Activated CD4-positive, alpha-beta memory T cell treated with anti-CD3 and anti-CD28 coated beads, Interleukin-2, amount 10 ng/mL, durations not matched to agents 7 days and 5 days (primary cell): ENCODE data around the gene ZNF431. TPM values are rescaled to one million over a fixed set of nuclear protein-coding genes. Genes with fewer than 3 reads are reported as not detected.
"Not testable (repeated sequence)": the region's sequence is repeated elsewhere in the genome, so short reads cannot be mapped to it uniquely, and the experiment has no call there.

ENCODE experiments used
- CTCF ChIA-PET: fragments of 350-600 bp; sonication (Branson Sonifier 250); formaldehyde crosslinking; loops from one replicate; lab custom pipeline; 2021; ENCODE audit warnings: antibody characterized with exemption, inconsistent platforms; lab: Charles Lee
- POLR2A ChIA-PET: fragments of 350-600 bp; sonication (Branson Sonifier 250); formaldehyde crosslinking; loops from one replicate; lab custom pipeline; 2021; ENCODE audit warnings: antibody characterized with exemption; lab: Charles Lee
- DNase-seq: peaks from one replicate; pipeline ENCODE4 v3.0.0-alpha.2; 2020
- H3K27ac Mint-ChIP-seq: one replicate; pipeline ENCODE4 v1.8.0; 2021; ENCODE audit warnings: mild to moderate bottlenecking, mixed read lengths
- H3K27me3 Mint-ChIP-seq: one replicate; pipeline ENCODE4 v1.8.0; 2021; ENCODE audit warnings: mixed read lengths
- H3K36me3 Mint-ChIP-seq: one replicate; pipeline ENCODE4 v1.8.0; 2021; ENCODE audit warnings: low read depth, mixed read lengths
- H3K4me1 Mint-ChIP-seq: one replicate; pipeline ENCODE4 v1.8.0; 2021; ENCODE audit warnings: mixed read lengths
- H3K4me3 Mint-ChIP-seq: one replicate; pipeline ENCODE4 v1.8.0; 2021; ENCODE audit warnings: mild to moderate bottlenecking, mixed read lengths
- H3K9me3 Mint-ChIP-seq: one replicate; pipeline ENCODE4 v1.8.0; 2021; ENCODE audit warnings: mixed read lengths
- total RNA-seq, 2 experiments: library from RNA; stranded (reverse); gene quantifications; one replicate each; pipeline ENCODE4 v1.2.3, GENCODE V29; 2021

Gene ZNF431
- total RNA-seq, 2 experiments from 2014 or later: 16.1 to 20.5 TPM

DNA sequence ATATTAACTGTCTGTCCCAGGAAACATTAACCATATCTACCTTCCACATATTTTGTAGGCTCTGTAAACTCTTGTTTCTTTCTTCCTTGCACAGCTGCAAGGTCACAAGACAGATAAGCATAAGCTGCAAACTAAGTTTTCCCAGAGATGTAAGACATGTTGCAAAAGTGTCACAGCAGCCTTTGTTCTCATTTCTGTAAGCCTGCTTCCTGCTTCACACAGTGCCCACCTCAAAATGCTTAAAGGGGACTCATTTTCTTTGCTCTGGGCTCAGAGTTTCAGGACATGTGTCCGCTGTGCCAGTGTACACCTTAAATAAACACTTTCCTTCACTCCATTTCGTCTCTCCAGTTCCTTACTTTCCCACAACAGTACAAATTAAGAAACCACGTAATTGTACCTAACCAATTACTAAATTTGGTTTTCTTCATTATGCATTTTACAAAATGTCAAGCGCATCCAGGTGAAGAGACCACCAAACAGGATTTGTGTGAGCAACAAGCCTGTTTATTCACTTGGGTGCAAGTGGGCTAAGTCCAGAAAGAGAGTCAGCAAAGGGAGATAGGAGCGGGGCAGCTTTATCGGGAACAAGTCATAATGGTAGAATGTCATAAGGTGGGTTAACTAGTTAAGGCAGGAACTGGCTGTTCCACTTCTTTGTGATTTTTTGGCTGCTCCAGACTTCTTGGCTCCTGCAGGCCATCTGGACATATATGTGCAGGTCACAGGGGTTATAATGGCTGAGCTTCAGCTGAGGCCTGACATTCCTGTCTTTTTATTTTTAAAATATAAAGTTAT, 12.7 kb upstream of the ZNF431 start:
- peaks cover 3% of the 10 kb centered on the region for H3K4me1 Mint-ChIP-seq
- H3K27me3 Mint-ChIP-seq: peaks cover under 1% of the 10 kb centered on the region
- DNase-seq: no peak
- peaks cover 5% of the 10 kb centered on the region for H3K36me3 Mint-ChIP-seq
- H3K4me3 Mint-ChIP-seq: no peak overlapping the region
- POLR2A ChIA-PET: no interaction called here
- no peak overlapping the region for H3K27ac Mint-ChIP-seq
- H3K9me3 Mint-ChIP-seq: peaks cover 26% of the 10 kb centered on the region
- CTCF ChIA-PET: no interaction called here

DNA sequence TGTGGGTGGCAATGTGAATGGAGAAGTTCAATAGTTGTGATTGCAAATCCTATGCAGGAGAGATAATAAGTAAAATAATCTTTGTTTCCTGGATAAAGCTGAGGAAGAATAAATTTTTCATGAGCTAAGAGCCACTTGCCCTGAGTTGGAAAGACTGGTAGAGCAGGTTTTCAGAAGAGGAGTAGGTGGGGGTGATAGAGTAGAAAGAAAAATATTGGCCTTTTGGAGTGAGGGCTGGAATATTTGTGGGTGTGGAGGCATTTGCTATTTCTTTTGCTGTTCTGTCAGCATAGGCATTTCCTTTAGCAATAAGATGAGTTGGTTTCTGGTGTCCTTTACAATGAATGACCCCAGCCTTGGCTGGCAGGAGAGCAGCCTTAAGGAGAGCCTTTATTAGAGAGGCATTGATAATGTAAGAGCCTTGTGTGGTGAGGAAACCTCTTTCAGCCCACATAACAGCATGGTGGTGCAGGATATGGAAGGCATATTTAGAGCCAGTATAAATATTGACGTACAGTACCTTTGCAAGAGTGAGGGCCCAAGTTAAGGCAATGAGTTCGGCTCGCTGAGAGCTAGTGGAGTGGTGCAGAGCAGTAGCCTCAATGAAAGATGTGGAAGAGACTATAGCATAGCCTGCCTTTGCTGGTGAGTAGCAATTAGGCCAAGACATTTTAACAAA, 11.6 kb upstream of the ZNF431 start:
- no peak for DNase-seq
- Mint-ChIP-seq H3K36me3 (peaks cover 8% of the 10 kb centered on the region), H3K27ac (no peak overlapping the region), H3K27me3 (peaks cover 4% of the 10 kb centered on the region), H3K4me3 (no peak overlapping the region), H3K4me1 (peaks cover 9% of the 10 kb centered on the region), H3K9me3 (peaks cover 26% of the 10 kb centered on the region)
- CTCF ChIA-PET: no interaction called here
- POLR2A ChIA-PET: no interaction called here

DNA sequence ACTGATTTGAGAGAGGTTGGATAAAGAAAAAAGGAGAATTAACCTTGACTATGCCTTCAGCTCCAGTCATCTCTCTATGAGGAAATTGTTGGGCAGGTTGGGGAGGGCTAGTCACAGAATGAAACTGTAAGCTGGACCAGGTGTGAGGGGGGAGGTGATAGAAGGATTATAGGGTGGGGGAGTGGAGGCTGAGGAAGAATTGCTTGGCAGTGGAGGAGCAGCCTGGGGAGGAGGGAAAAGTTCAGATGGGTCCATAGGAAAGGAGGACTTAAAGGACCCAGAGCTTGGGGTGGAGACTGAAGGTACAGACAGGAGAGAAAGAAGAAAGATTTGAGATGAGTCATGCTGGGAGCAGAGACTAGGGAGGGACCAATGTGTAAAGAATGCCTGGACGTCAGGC, 8.2 kb upstream of the ZNF431 start:
- no peak for DNase-seq
- H3K27me3 Mint-ChIP-seq: peaks cover 4% of the 10 kb centered on the region
- ChIA-PET CTCF (no interaction called here), POLR2A (no interaction called here)
- no peak overlapping the region for H3K4me3 Mint-ChIP-seq
- peaks cover 5% of the 10 kb centered on the region for H3K36me3 Mint-ChIP-seq
- peaks cover 9% of the 10 kb centered on the region for H3K4me1 Mint-ChIP-seq
- peaks cover 21% of the 10 kb centered on the region for H3K9me3 Mint-ChIP-seq
- H3K27ac Mint-ChIP-seq: no peak overlapping the region

DNA sequence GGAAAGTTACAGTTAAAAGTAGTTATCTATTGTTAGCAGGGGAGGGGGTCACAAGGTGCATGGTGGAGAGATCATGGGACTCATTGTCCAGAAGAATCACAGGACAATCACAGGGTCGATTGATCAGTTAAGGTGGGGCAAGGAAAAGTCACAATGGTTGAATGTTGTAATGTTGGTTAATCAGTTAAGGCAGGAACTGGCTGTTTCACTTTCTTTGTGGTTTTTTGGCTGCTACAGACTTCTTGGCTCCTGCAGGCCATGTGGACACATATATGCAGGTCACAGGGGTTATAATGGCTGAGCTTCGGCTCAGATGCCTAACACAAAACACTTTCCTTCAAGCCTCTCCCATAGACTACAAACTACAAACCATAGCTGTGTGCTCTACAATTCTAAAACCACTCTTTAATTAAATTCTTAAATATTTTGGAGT, 6.9 kb upstream of the ZNF431 start:
- H3K36me3 Mint-ChIP-seq: peaks cover 5% of the 10 kb centered on the region
- peaks cover 4% of the 10 kb centered on the region for H3K27me3 Mint-ChIP-seq
- no peak overlapping the region for H3K27ac Mint-ChIP-seq
- ChIA-PET POLR2A (no interaction called here), CTCF (no interaction called here)
- H3K9me3 Mint-ChIP-seq: peaks cover 20% of the 10 kb centered on the region
- H3K4me3 Mint-ChIP-seq: no peak overlapping the region
- DNase-seq: no peak
- H3K4me1 Mint-ChIP-seq: peaks cover 9% of the 10 kb centered on the region

DNA sequence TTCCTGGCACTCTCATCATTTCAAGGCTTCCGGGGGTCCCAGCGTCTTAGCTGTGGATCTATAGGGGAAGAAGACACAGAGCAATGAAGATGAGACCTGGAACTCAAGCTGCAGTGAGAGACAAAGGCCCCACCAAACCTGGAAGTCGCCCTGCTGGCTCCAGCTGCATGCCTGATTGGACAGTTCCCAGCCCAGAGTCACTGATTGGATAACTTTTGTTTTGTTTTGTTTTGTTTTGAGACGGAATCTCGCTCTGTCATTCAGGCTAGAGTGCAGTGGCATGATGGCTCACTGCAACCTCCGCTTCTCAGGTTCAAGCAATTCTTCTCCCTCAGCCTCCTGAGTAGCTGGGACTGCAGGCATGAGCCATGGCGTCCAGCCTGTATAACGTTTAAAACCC, 6.4 kb upstream of the ZNF431 start:
- no peak for DNase-seq
- peaks cover 21% of the 10 kb centered on the region for H3K9me3 Mint-ChIP-seq
- H3K27me3 Mint-ChIP-seq: peaks cover 4% of the 10 kb centered on the region
- POLR2A ChIA-PET: no interaction called here
- peaks cover 9% of the 10 kb centered on the region for H3K4me1 Mint-ChIP-seq
- H3K4me3 Mint-ChIP-seq: no peak overlapping the region
- no peak overlapping the region for H3K27ac Mint-ChIP-seq
- H3K36me3 Mint-ChIP-seq: peaks cover 5% of the 10 kb centered on the region
- CTCF ChIA-PET: no interaction called here

DNA sequence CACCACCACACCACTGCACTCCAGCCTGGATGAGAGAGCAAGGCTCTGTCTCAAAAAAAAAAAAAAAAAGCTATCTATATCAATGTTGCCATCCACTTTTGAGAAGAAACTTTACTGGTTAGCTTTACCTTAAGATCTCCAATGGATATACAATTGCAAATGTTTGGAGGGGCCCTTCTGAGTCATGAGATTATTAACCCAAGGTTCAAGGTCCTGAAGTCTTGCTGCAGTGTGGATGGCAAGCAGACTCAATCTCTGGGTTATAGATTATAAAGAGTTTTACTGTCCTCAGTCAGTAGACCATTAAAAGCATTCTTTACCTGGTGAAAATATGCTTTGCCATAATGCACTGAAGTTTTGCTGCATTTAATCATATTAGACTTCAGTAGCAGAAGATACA, 3.7 kb upstream of the ZNF431 start:
- POLR2A ChIA-PET: no interaction called here
- no peak overlapping the region for H3K27ac Mint-ChIP-seq
- CTCF ChIA-PET: no interaction called here
- DNase-seq: no peak
- H3K4me3 Mint-ChIP-seq: no peak overlapping the region
- peaks cover 23% of the 10 kb centered on the region for H3K9me3 Mint-ChIP-seq
- H3K4me1 Mint-ChIP-seq: peaks cover 20% of the 10 kb centered on the region
- H3K27me3 Mint-ChIP-seq: peaks cover 4% of the 10 kb centered on the region
- H3K36me3 Mint-ChIP-seq: peaks cover 19% of the 10 kb centered on the region

DNA sequence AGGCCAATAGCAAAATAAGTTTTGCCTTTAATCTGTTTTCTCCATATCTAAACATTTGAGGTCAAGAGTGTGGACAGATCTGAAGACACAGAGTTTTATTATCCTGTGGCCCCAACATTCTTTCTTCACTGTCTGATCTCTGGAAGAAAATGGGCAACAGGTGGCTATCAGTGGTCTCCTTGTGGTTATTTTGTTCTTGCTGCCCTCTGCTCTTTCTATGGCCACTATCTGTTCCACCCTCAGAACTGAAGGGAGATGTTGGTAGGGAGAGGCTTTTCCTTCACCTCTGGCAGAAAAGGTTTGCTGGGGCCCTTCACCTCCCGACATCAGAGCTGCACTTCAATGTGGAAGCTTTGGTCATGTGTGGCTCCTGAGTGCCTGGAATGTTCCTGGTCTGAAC, 834 bp upstream of the ZNF431 start:
- not testable (repeated sequence) for H3K4me3 Mint-ChIP-seq

DNA sequence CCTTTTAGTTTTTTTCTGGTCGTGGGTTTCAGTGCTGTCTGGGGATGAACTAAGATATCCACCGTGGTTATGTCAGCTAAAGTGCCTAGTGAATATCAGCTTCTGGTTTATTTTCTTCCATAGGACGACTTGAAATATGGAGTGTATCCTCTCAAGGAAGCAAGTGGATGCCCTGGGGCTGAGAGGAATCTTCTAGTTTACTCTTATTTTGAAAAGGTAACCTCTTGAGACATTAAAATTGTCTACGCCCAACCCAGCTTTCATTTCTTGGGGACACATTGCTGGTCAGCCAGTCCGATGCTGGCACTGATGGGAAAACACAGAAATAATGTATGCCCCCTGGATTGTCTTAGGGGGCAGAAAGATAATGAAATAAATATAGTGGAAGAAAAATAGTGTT, 1.6 kb downstream of the ZNF431 start:
- Mint-ChIP-seq H3K4me3 (peak overlapping the region; percentile 96), H3K27ac (no peak overlapping the region), H3K9me3 (peaks cover 26% of the 10 kb centered on the region), H3K4me1 (peaks cover 22% of the 10 kb centered on the region), H3K36me3 (peaks cover 65% of the 10 kb centered on the region), H3K27me3 (no peaks in the 10 kb centered on the region)
- ChIA-PET CTCF (no interaction called here), POLR2A (interaction anchor here (1.2 to 3.1 kb wide), 6 partner anchors 13 to 719 kb away, joined by 5 to 22 read pairs (median 14); partner anchors contain the start of genes ZNF429, ZNF430, ZNF66 and ZNF708)
- no peak for DNase-seq

More for the DNA sequence above, 834 bp upstream of the ZNF431 start:
- POLR2A ChIA-PET: interaction anchor here (0.6 to 3.1 kb wide), 15 partner anchors 16 to 903 kb away, joined by 3 to 31 read pairs (median 13); partner anchors contain the start of genes ZNF100, ZNF43, ZNF430 and ZNF626
- H3K27me3 Mint-ChIP-seq, H3K27ac Mint-ChIP-seq, DNase-seq, CTCF ChIA-PET: not testable (repeated sequence)
- peaks cover 22% of the 10 kb centered on the region for H3K4me1 Mint-ChIP-seq
- H3K36me3 Mint-ChIP-seq: peaks cover 42% of the 10 kb centered on the region
- peaks cover 22% of the 10 kb centered on the region for H3K9me3 Mint-ChIP-seq

DNA sequence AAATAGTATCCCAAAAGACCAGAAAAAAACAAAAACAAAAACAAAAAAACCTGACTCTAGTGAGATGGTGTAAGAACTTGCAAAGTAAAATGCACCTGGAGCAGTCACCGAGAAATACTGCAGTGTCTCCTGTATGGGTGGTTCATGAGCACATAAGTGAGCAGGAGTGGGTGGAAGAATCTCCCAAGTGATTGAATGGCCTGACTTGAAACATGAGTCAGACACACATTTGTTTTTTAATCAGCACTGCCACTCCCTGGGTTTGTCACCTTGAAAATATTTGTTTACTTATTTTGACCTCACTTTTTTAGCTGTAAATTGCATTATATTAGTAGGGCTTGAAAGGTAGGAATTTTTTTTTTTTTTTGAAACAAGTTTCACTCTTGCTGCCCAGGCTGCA, 2.0 kb downstream of the ZNF431 start:
- Mint-ChIP-seq H3K4me1 (peaks cover 22% of the 10 kb centered on the region), H3K4me3 (no peak overlapping the region), H3K36me3 (peaks cover 70% of the 10 kb centered on the region), H3K27me3 (no peaks in the 10 kb centered on the region), H3K27ac (no peak overlapping the region), H3K9me3 (peaks cover 29% of the 10 kb centered on the region)
- DNase-seq: no peak
- POLR2A ChIA-PET: interaction anchor here (1.2 to 3.1 kb wide), 3 partner anchors 13 to 720 kb away, joined by 5 to 13 read pairs (median 7); partner anchors contain the start of gene ZNF430
- CTCF ChIA-PET: no interaction called here

DNA sequence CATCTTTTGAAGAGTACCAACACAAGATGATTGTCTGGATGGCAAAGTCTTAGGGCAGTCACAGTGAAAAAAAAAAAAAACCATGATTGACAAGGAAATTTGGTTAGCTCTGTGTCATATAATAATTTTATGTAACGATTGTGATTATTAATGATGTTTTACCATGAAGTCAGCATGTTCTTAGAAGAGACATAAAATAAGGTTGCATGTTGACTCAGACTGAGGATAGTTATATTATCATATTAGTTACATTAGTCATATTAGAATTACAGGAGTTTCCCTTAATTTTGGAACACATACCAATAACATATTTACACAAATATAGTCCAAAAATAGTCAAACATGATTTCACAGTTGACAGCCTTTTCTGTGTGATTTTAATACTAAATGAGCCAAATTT, 5.7 kb downstream of the ZNF431 start:
- H3K27ac Mint-ChIP-seq: no peak overlapping the region
- DNase-seq: no peak
- H3K4me1 Mint-ChIP-seq: peaks cover 16% of the 10 kb centered on the region
- no peaks in the 10 kb centered on the region for H3K27me3 Mint-ChIP-seq
- peaks cover 36% of the 10 kb centered on the region for H3K9me3 Mint-ChIP-seq
- POLR2A ChIA-PET: no interaction called here
- H3K36me3 Mint-ChIP-seq: peaks cover 97% of the 10 kb centered on the region
- H3K4me3 Mint-ChIP-seq: no peak overlapping the region
- CTCF ChIA-PET: no interaction called here

DNA sequence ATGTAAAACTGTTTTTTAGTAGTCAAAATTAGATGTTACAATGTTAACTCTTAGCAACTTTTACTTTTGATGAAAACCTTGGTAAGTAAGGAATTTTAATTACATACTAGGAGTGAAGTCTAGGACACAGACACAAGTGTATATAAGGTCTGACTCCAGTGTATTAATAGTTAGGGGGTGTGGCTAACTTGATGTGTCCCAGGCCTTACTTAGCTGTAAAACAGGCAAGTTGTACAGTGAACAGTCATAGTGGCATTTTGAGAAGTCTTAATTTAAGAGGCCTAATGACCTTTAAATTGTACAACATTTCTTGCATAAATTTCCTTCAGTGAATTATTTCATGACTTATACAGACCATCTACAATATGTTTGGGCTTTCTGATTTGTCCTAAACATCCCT, 6.8 kb downstream of the ZNF431 start:
- Mint-ChIP-seq H3K9me3 (peaks cover 38% of the 10 kb centered on the region), H3K4me3 (no peak overlapping the region), H3K36me3 (peaks cover 99% of the 10 kb centered on the region), H3K27ac (no peak overlapping the region), H3K4me1 (peaks cover 5% of the 10 kb centered on the region), H3K27me3 (no peaks in the 10 kb centered on the region)
- DNase-seq: no peak
- ChIA-PET CTCF (no interaction called here), POLR2A (no interaction called here)

DNA sequence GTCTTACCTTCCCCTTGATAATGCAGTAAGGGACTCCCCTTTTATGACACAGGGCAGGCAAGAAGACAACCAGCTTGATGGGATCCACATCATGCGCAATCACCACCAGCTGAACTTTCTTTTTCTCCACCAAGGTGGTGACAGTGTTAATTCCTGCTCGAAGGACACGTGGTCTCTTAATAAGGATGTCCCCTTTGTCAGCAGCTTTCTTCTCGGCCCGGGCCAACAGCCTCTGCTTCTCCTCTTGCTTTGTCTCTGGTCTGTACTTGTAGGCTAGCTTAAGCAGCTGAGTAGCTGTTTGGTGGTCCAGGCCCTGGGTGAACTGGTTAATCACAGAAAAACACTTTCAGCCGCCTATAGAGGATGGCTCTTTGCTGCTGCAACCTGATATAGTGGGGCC, 8.0 kb downstream of the ZNF431 start:
- Mint-ChIP-seq H3K9me3 (peaks cover 34% of the 10 kb centered on the region), H3K27me3 (no peaks in the 10 kb centered on the region), H3K4me3 (no peak overlapping the region), H3K4me1 (no peaks in the 10 kb centered on the region), H3K36me3 (peaks cover 94% of the 10 kb centered on the region), H3K27ac (no peak overlapping the region)
- ChIA-PET CTCF (no interaction called here), POLR2A (no interaction called here)
- no peak for DNase-seq

DNA sequence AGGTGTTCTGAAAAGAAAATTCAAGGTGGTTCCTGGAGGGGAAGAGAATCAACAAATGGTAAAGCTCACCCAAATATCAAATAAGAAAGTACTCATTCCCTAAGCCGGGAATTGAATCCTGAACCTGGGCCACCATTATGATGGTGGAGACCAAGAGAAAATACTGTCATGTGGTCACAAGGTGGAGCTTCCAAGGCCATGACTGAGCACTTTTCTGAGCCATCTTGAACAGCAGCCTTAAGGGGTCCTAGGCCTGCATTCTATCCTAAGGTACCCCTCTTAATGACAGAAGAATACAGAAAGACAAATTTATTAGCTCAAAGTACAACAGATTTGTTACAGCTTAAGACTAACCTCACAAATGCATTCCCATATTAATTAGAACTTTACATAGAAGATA, 9.6 kb downstream of the ZNF431 start:
- Mint-ChIP-seq H3K27ac (no peak overlapping the region), H3K27me3 (no peaks in the 10 kb centered on the region), H3K4me3 (no peak overlapping the region), H3K36me3 (peaks cover 92% of the 10 kb centered on the region), H3K9me3 (peaks cover 35% of the 10 kb centered on the region), H3K4me1 (no peaks in the 10 kb centered on the region)
- CTCF ChIA-PET: no interaction called here
- POLR2A ChIA-PET: no interaction called here
- no peak for DNase-seq
